ENCODE data around the gene RAPH1.
A peak's percentile ranks its signal among the peaks of the same experiment; 100 is the strongest.
"Not testable (repeated sequence)": the region's sequence is repeated elsewhere in the genome, so short reads cannot be mapped to it uniquely, and the experiment has no call there.

RAPH1 gene

GRCh38 chr2:203548887-203549286, 13.8 kb upstream of the RAPH1 start:
- no peak for DNase-seq (ENCODE audit: low read depth, low spot score)

DNA sequence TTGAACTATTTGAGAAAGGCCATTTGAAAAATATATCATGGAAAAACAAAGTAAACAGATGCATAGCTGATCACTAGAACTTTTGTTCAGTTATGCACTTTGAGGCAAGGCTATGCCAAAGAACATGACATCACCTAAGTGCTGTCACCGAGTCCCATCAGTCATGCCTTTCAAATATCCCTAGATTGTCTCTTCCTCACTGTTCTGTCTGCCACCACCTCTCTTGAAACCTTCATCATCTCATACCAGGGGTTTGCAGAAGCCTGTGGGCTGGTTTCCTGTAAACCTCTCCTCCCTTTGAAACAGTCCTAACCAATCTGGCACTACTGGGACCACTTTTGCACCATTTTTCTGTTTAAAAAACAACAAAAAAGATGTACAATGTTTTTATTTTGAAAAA, 12.3 kb upstream of the RAPH1 start:
- DNase-seq (ENCODE audit: low read depth, low spot score) = no peak

DNA sequence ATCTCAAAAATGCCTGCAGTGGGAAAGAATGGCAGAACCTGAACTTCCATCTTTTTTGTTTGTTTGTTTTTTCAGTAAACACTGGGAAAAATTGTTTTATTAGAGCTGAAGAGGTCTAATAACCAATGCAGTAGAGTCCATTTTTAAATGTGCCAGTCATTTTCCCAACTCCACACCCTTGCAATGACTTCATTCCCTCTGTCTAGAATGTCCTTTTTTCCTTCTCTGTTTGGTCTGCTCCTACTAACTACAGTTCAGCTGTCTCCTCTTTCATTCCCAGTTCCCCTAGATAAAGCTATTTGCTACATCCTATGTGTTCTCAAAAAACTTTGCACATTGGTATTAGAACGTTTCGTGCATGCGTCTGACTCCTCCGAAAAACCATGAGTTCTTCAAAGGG, 9.3 kb upstream of the RAPH1 start:
- no peak for DNase-seq (ENCODE audit: low read depth, low spot score)

GRCh38 chr2:203543898-203544328, 8.8 kb upstream of the RAPH1 start:
- DNase-seq (ENCODE audit: low read depth, low spot score) = no peak

DNA sequence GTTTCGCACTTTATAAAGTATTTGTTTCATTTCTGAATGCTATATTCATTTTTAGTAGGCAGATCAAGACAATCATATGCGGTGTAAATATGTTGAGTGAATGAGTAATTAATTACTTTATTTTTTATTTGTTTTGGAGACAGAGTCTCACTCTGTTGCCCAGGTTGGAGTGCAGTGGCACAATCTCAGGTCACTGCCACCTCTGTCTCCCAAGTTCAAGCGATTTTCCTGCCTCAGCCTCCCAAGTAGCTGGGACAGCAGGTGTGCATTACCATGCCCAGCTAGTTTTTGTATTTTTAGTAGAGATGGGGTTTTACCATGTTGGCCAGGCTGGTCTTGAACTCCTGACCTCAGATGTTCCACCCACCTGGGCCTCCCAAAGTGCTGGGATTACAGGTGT, 5.5 kb upstream of the RAPH1 start:
- DNase-seq (ENCODE audit: low read depth, low spot score) = not testable (repeated sequence)

DNA sequence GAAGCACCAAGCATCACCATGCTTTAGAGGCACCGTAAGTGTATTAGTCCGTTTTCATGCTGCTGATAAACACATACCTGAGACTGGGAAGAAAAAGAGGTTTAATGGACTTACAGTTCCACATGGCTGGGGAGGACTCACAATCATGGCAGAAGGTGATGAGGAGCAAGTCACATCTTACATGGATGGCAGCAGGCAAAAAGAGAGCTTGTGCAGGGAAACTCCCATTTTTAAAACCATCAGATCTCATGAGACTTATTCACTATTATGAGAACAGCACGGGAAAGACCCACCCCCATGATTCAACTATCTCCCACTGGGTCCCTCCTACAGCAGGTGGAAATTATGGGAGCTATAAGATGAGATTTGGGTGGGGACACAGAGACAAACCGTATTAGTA, 3.1 kb upstream of the RAPH1 start:
- not testable (repeated sequence) for DNase-seq (ENCODE audit: low read depth, low spot score)

- DNase-seq (ENCODE audit: low read depth, low spot score) = not testable (repeated sequence)
Observed at GRCh38 chr2:203536586-203536951, 1.5 kb upstream of the RAPH1 start.

DNA sequence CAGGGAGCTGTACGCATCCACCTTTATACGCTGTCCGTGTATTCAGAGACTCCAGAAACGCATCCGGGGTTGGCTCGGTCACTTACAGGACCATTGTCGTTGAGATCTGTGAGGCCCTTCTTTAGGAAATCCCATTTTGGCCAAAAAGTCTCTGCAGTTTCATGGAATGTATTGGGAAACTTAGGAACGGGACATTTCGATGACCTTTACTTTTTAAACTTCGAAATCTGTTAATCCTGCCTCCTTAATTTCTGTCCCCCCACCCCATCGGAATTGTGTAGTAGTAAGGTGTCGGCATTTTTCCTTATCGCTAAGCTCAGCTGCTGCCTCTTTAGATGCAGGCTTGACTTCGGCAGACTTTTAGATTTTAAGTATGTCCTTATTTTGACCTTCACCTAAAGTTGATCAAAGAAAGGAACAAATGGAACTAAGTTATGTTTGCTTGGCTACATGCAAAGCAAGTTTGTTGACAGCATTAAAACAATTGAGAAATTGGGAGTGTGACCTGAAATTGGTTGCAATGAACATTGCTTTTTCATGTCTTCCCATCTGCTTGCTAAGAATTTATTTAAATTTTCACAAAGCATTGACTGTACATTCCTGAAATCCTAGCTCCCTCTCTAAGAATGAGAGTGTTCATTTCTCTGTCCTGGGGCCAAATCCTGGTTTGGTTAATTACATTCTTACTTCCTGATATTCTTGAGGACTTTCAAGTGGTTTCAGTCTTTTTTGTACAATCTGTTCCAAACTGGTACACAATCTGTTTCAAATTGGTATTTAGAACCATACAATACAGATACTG, 884 bp upstream of the RAPH1 start:
- no peak for DNase-seq (ENCODE audit: low read depth, low spot score)

GRCh38 chr2:203534621-203535077, 452 bp downstream of the RAPH1 start:
- DNase-seq (ENCODE audit: low read depth, low spot score) = no peak

- DNase-seq (ENCODE audit: low read depth, low spot score) = peak; percentile 17
Observed at GRCh38 chr2:203533676-203534591, 1.2 kb downstream of the RAPH1 start.

- peak; percentile 35 for DNase-seq (ENCODE audit: low read depth, low spot score)
Observed at GRCh38 chr2:203532957-203533658, 2.0 kb downstream of the RAPH1 start.

- no peak for DNase-seq (ENCODE audit: low read depth, low spot score)
Observed at GRCh38 chr2:203527719-203528118, 7.4 kb downstream of the RAPH1 start.

DNA sequence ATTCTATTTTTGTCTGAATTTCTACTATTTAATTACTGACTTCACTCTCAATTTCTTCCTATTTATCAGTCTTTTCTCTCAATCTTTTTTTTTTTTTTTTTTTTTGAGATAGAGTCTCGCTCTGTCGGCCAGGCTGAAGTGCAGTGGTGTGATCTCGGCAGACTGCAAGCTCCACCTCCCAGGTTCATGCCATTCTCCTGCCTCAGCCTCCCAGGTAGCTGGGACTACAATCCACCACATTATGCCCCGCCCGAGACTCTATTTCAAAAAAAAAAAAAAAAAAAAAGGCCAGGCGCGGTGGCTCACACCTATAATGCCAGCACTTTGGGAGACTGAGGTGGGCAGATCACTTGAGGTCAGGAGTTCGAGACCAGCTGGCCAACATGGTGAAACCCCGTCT, 21.8 kb downstream of the RAPH1 start:
- DNase-seq (ENCODE audit: low read depth, low spot score) = not testable (repeated sequence)

- no peak for DNase-seq (ENCODE audit: low read depth, low spot score)
Observed at GRCh38 chr2:203510941-203511305, 24.2 kb downstream of the RAPH1 start.

- DNase-seq (ENCODE audit: low read depth, low spot score) = peak; percentile 24
Observed at GRCh38 chr2:203510256-203510940, 24.7 kb downstream of the RAPH1 start.

DNA sequence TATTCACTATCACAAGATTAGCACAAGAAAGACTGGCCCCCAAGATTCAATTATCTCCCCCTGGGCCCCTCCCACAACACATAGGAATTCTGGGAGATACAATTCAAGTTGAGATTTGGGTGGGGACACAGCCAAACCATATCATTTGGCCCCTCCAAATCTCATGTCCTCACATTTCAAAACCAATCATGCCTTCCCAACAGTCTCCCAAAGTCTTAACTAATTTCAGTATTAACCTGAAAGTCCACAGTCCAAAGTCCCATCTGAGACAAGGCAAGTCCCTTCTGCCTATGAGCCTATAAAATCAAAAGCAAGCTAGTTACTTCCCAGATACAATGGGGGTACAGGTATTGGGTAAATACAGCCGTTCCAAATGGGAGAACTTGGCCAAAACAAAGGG, 31.6 kb downstream of the RAPH1 start:
- DNase-seq (ENCODE audit: low read depth, low spot score) = not testable (repeated sequence)

- no peak for DNase-seq (ENCODE audit: low read depth, low spot score)
Observed at GRCh38 chr2:203501873-203502272, 33.2 kb downstream of the RAPH1 start.

DNA sequence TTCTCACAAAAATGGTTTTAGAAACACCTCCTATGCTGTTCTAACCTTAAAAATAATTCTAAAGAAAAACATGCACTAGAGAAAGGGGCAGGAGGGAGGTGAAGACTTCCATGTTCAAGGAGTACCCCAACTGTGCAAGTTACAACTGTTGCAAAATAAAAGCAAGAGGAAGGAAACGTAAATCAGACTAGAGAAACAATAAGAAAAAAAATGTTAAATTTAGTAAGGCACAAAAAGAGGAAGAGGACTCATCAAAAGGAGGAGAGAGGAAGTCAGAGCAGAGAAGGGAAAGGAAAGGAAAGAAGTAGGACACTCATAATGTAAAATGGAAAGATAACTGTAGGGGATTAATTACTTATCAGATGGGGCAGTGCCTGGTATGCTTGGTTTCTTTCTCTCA, 34.1 kb downstream of the RAPH1 start:
- DNase-seq (ENCODE audit: low read depth, low spot score) = no peak

DNA sequence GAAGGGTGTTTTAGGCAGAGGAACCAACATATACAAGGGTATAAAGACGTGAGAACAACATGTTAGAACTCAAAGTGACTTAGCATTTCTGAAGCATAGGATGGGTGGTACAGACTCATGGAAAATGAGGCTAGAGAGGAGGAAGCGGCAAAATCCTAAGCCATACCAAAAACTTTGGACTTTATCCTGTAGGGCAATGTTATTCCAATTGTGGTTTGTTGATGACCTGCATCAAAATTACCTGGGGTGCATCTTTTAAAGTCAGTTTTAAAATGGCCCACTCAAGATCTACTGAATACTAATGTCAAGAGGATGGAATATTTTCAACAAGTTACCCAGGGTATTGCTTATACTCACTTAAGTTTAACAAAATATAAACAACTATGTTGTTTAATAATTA, 34.8 kb downstream of the RAPH1 start:
- no peak for DNase-seq (ENCODE audit: low read depth, low spot score)

DNA sequence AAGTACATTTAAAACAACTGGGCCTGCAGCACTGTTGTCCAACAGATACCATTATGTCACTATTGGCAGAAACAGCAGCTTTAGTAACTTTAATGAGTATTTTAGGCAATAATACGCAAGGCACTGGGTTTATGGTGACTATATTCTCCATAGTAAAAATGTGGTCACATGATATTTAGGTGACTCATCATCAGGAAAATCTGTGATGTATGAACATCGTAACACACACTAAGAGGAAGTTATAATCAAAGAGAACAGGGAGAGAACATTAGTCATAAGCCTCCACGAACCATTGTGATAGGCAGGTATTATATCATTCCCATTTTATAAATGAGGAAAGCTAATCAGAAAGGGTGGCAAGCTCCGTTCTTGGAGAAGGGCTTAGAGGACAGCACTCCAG, 36.9 kb downstream of the RAPH1 start:
- no peak for DNase-seq (ENCODE audit: low read depth, low spot score)

DNA sequence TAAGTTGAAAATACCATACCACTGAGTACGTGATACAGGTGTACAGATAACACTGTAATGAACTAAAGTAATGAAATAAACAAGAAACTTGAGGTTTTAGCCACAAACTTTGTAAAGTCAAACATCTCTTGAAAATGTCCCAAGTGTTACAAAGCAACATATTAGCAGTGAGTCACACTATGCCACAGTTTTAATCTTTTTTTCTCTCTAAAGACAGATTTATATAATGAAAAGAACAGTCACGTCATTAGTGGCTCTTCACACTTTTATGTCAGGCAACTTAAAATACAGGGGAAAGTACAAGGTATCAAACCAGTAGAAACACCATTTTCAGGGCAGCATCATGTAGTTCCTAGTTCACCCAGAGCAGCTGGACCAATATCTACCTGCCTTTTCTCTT, 42.1 kb downstream of the RAPH1 start:
- DNase-seq (ENCODE audit: low read depth, low spot score) = no peak
